GM18520 (cell line): ENCODE results near the gene STPG3.
"Not testable (repeated sequence)": the region's sequence is repeated elsewhere in the genome, so short reads cannot be mapped to it uniquely, and the experiment has no call there.

Source experiments
- ATAC-seq: cut with Tn5 transposase; IDR thresholded peaks from one replicate; pipeline ENCODE4 v1.9.1; 2021; ENCODE audit not compliant: unreplicated experiment

The STPG3 gene

DNA sequence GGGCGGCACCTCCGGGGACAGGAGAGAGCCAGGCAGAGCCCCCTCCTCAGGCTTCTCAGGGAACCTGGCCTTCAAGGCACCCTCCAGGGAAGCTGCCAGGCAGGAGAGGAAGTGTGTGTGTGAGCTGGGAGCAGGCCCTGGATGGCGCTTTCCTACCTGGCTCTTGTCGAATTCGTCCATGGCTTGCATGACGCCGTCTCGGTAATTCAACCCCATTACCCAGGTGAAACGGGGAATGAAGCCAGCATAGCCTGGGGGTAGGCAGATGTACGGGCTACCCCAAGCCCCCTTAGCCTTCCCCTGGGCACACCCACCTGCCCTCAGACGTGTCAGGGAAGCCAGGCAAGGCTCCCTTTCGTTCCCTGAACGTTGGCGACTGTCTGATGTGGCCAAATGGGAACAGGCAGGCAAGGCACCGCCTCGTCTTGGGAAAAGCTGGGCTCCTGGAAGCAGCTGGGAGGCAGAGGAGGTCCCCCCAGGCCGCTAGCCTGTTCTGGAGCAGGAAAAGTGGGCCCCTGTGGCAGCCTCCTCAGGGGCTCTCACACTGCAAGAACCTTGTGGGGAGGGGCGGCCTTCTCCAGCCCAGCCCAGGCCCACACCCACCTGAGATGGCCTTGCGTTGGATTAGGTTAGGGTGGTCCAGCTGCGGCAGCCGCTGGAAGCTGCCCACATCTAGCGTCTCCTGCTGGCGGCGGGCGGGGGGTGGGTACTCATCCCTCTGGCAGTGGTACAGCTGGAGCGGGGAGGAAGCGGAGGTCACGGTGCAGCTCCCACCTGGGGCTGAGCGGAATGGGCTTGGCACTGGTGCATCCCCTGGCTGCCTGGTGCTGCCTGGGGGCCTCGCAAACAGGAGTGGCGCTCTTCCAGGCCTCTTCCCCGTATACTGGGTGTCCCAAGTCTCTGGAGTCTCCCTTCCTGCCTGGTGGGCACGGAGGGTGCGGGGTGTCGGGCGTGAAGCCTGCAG, 6.3 kb upstream of the STPG3 start:
- ATAC-seq: no peak

DNA sequence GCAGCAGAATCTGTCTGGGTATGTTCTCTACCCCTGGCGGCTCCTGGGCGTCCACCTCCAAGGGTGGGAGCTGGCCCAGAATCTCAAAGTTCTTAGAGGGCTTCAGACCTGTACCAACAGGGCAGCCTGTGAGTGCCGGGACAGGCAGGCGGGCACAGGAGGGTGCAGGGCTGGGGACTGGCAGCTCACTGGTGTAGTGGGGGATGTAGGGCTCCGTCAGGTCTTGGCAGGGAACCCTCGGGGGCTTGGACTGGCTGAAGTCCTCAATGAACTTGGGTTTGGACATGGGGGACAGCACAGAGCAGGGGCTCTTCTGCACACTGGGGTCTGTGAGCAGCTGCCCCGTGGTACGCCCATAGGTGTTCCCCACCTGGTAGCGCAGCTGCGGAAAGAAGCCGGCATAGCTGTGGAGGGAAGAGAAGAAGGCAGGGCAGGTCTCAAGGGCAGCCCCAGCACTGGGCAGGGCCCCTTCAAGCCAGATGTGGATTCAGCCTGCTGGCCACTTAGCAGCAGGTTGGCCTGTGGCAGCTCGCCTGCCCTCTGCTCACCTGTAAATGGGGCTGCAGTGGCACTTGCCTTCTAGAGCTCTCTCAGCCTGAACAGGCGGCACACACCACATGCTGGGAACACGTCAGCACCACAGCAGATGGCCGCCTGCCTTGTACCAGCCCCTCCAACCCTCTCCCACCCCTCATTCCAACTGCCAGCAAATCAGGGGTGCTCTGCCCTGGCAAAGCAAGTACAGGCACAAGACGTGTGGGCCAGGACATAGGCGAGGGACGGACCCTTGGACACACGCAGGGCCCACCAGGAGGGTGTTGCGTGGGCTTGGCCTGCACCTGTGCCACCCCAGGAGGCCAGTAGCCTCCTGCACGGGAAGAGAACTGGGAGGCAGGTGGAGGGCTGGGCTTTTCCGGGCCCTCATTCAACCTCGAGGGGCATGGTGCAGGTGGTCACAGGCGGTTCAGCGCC, 5.3 kb upstream of the STPG3 start:
- ATAC-seq: no peak

DNA sequence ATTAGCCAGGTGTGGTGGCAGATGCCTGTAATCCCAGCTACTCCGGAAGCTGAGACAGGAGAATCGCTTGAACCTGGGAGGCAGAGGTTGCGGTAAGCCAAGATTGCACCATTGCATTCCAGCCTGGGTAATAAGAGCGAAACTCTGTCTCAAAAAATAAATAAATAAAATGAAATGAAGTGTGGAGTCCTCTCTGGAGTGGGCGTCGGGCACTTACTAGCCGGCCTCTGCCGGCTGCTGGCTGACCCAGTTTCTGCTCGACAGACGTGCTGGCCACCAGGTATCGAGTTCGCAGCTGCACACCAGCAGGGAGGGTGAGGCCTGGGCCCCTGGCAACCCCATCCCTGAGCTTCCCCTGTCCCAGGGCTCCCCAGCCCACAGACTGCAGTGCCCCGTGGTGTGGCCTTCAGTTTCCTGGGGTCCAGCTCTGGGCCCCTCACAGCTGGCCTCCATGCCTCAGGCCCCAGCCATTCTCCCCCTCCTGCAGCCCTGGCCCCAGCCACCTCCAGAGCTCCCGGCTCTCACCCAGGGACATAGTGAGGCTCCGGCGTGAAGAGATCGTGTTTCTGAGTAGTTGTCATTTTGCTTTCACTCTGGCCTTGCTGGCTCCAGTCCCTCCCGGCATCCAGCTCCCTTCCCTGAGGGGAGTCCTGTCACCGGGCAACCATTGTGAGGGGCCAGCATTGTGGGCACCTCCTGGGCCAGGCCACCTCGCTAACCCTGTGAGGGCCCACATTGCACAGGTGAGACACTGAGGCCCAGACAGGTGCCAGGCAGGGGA, 3.8 kb upstream of the STPG3 start:
- no peak for ATAC-seq

DNA sequence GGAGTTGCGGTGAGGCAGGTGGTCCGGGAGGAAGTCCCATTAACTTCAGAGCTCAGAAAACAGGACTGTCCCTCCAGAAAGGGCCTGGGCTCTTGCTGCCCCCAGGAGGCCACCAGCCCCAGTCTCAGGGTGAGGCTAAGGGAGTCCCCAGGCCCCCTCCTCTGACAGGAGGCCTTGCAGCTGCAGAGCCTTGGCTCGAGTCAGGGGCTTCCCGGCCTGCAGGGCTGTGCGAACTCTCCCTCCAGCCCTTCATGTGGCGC, 3.2 kb upstream of the STPG3 start:
- no peak for ATAC-seq

DNA sequence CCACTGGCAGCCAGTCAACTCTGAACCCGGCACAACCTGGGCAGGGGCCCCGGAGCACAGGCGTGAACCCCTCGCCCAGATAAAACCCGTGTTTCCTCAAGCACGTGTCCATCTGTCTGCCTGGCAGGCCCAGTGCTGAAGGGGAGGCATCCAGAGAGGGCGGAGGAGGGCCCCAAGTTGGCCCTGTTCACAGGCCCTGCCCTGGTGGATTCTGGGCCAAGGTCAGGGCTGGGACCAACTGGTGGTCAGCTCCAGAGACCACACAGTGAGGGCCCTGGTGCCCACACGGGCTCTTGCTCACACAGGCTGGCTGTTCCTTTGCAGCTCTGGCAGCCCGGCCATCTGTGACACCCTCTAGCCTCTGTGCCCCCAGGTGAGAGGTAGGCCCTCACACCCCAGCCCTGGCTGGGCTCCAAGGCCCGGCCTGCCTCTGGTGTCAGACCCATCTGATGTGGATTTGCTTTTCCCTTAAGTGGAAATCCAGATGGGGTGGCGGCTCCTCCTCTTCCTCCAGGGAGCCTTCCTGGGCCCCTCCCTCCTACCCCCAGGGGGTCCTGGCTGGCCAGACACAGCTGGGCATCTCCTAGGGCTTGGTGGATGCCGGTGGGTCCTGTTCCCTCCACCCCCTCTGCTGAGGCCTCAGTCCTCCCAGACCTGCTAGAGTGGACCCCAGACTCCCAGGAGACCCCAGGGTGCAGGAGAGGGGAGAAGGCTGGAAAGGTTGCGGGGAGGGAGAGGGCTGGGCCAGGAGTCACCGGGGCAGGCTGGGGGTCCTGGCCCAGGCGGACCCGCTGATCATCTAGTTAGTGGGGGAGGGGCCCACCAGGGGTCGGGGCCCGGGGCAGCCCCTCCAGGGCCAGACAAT, 525 bp upstream of the STPG3 start:
- no peak for ATAC-seq

DNA sequence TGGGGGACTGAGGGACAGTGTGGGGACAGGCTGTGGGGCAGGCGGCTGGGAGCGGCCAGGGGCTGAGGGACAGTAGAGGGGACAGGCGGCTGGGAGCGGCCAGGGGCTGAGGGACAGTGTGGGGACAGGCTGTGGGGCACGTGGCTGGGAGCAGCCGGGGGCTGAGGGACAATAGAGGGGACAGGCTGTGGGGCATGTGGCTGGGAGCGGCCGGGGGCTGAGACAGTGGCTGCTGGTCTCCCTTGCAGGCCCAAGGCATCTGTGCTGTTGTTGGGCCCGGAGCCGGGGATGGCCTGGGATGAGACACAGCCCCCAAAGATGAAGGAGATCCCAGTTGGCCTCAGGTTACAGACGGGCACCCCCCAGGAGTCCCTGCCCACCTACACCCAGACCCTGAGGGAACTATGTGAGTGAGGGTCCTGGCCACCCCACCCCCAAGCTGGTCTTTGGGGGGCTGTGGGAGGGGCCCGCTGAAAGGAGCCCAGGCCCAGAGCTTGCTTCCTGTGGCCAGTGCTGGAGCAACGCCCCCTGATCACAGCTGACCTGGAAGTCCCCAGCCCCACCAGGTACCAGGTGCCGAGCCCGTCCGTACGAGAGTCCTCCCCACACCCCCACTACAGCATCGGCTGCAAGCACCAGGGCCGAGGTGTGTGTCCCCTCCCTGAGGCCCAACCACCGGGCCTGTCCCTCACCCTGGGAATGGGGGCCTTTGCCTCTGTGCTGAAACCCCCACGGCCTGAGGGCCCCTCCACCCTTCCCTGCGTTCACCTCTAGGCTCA, 593 bp downstream of the STPG3 start:
- no peak for ATAC-seq

DNA sequence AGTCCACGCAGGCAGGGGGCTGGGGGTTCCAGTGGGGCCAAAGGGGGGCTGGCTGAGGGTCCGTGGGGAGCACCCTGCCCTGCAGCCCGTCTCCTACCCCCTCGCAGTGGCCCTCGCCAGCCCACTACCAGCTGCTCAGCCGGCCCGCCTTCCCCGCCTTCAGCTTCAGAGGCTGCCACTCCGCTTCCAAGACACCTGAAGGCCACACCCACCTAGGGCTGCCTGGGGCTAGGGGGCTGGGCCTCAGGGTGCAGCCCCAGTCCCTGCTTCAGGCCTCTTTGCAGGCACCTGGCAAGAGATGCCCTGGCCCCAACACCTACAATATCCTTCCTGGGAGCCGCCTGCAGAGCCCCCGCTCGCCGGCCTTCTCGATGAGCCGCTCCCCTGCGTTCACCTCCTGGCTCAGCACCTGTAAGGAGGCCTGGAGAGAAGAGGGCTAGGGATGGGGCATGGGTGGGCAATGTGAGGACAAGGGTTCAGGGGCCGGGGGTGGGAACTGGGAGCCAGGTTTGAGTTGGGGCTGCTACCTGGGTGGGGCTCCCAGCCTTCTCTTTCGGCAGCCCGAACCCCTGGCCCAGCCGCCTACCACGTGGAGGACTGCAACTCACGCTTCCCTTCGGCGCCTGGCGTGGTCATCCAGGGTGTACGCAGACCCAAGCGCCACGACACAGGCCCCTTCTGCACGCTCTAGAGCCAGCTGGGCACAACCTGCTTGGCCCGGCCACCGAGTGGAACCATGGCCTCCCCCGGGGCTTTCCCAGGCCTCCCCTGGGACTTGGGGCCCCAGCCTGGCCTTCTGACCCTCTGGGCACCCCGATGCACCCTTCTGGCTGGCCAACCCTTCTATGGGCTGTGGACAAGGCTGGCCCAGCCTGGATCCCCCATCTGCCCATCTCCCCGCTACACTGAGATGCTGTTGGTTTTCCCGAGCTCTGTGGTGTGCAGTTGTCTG, 1.7 kb downstream of the STPG3 start:
- no peak for ATAC-seq

DNA sequence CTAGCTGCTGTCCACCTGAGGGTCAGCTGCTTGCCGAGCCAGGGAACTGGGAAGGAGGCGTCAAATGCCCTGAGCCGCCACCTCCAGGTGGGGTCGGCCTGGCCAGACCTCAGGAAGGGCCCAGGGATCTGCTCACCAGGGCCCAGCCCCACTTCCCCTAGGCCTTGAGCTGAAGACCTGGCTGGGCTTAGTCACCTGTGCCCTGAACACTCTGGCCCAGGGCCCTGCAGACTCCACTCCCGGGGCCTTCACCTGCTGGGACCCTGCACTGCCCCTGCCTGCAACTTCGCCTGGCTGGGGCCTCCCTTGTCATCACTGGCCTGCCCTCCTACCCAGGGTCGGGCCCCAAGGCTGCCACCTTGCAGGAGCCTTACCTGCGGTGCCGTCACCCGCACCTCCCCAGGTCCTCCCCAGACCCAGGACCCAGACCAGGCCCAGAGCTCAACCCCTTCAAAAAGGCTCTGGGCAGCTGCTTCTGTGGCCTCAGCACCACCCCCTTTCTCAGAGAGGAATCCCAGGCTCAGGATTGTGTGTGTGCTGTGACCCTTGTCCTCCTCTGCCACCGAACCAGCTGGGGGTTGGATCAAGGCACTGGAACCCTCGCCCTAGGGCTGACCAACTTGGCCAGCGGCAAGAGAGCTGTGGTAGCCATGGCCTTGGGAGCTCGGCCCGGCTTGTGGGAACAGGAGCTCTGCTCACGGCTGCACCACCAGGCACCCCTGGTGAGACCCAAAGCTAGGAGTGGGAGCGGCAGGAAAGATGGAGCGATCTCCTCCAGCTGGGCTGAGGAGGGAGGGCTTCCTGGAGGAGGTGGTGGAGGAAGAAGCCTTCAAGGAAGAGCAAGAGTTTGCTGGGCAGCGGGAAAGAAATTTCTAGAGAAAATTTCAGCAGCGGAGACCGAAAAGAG, 2.9 kb downstream of the STPG3 start:
- ATAC-seq: no peak

DNA sequence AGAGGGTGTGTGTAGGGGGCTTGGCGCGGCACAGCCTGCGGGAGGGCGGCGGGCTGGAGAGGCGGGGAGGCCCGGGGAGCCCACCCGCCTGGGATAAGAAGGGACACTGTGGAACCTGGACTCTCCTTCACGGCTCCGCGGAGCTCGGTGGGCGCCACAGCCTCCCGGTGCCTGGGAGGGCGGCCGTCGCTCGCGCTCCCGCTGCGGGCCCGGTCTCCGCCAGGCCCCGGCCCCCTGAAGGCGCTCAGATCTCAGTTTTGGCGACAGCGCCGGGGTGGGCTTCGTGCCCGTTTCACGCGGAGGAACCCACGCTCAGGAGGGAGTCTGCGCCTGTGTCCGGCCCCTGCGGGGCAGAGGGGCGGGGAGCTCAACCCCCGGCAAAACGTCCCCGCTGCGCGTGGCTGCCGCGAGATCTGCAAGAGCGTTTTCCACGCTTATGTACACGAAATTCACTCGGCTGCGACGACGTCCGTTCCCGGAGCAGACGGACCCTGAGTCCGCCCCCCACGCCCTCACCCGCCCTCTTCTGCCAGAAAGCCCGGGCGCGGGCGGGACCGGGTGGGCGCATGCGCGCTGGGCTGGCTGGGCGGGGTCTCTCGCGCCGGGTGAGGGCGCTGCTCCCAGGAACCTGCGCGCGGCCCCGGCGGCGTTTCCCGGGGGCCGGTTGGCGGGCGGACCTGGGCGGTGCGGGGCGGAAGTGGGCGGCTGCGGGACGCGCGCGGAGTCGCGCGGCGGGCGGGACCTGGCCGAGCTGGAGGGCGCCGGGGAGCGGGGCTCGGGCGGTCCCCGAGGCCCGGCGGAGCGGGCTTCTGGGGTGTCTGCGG, 3.8 kb downstream of the STPG3 start, which contains the start of gene NELFB:
NELFB (plus strand) TSS at position 704 of the 824 bp plus-strand sequence.
- peak; percentile 69 for ATAC-seq

DNA sequence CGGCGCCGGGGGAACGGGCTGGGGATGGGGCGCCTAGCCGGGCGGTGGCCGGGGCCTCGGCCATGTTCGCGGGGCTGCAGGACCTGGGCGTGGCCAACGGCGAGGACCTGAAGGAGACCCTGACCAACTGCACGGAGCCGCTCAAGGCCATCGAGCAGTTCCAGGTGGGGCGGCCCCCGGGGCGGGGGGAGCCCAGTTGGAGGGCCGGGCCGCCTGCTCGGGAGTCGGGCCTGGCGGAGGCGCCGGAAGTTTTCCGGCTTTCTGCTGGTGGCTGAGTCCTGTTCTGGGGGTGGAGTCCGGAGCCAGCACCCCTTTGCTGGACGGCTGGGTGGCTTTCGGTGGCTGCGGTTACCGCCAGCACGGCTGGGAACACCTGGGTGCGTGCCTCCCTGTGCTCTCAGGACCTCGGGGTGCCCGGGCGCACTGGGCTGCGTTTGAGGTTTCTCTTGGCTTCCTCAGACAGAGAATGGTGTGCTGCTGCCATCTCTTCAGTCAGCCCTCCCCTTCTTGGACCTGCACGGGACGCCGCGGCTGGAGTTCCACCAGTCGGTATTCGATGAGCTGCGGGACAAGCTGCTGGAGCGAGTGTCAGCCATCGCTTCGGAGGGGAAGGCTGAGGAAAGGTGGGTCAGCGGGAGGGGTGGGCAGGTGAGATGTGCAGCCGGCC, 4.5 kb downstream of the STPG3 start:
- no peak for ATAC-seq

DNA sequence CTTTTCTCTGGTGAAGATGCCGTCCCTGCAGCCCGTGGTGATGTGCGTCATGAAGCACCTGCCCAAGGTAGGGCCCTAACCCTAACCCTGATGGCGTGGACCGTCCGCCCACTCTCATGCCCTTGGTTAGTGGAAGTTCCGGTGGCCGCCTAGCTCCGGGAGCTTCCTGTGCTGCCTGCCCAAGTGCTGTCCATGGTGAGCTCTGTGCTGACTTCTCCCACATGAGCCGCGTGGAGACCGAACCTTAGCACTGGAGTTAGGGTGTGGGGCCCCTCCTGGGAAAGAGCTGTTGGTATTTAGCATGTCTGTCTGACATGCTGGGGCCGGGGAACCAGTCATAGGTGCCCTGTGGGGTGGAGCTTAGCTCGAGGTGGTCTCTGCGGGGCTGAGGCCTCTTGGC, 5.3 kb downstream of the STPG3 start:
- ATAC-seq: no peak

DNA sequence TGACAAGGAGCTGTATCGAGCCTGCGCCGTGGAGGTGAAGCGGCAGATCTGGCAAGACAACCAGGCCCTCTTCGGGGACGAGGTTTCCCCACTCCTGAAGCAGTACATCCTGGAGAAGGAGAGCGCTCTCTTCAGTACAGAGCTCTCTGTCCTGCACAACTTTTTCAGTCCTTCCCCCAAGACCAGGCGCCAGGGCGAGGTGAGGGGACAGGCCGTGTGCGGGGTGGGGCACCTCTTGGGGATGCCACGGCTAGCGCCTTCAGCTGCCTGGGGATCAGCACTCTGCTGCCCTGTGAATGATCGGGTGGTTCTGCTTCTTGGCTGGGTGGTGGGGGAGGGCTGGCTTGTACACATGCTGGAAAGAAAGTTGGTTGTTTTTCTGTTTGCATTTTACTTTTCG, 5.8 kb downstream of the STPG3 start:
- no peak for ATAC-seq

DNA sequence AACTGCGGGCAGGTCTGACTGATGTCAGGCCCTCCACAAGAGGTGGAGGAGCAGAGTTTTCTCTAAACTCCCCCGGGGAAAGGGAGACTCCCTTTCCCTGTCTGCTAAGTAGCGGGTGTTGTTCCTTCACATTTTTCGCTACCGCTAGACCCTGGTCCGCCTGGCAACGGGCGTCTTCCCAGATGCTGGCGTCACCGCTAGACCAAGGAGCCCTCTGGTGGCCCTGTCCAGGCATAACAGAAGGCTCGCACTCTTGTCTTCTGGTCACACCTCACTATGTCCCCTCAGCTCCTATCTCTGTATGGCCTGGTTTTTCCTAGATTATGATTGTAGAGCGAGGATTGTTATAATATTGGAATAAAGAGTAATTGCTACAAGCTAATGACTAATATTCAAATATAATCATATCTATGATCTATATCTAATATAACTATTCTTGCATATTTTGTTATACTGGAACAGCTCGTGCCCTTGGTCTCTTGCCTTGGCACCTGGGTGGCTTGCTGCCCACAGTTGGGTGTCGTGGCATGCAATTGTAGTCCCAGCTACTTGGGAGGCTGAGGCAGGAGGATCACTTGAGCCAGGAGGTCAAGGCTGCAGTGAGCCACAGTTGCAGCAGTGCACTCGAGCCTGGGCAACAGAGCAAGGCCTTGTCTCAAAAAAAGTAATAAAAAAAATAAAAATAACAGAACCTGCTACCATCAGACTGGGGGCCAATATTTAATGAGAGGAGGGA, 11.3 kb downstream of the STPG3 start:
- ATAC-seq: not testable (repeated sequence)

DNA sequence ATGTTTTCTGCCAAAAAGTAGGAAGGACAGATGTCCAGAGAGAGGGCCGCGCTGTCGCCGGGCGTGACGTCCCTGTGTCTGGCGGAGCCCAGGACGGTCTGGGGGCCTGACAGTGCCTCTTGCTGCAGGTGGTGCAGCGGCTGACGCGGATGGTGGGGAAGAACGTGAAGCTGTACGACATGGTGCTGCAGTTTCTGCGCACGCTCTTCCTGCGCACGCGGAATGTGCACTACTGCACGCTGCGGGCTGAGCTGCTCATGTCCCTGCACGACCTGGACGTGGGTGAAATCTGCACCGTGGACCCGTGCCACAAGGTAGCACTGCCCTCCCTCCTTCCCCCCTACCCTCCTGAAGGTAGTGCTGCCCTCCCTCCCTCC, 11.8 kb downstream of the STPG3 start:
- ATAC-seq: no peak

DNA sequence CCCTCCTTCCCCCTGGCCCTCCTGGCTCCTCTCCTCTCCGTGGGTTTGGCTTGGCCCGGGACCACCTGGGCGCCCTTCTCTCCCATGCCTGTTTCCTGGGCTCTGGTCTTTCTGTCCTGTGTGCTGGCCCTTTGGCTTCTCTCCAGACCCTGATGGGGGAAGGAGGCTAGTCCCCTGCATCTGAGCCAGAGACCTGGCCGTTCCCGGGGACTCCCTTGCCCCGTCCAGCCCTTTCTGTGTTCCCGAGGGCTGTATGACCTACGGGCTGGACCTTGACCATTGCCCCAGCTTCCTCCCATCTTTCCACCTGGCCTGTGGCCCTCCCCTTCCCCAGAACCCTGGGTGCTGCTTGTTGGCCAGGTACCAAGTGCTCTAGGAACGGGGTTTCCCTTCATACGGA, 12.4 kb downstream of the STPG3 start:
- no peak for ATAC-seq
